ENCODE results near the gene BMPER. TPM values are rescaled to one million over a fixed set of nuclear protein-coding genes. Genes with fewer than 3 reads are reported as not detected.

Gene BMPER
- total RNA-seq, 4 donors from 2014 or later = 3.1 to 33.3 (median 8.0) TPM

DNA sequence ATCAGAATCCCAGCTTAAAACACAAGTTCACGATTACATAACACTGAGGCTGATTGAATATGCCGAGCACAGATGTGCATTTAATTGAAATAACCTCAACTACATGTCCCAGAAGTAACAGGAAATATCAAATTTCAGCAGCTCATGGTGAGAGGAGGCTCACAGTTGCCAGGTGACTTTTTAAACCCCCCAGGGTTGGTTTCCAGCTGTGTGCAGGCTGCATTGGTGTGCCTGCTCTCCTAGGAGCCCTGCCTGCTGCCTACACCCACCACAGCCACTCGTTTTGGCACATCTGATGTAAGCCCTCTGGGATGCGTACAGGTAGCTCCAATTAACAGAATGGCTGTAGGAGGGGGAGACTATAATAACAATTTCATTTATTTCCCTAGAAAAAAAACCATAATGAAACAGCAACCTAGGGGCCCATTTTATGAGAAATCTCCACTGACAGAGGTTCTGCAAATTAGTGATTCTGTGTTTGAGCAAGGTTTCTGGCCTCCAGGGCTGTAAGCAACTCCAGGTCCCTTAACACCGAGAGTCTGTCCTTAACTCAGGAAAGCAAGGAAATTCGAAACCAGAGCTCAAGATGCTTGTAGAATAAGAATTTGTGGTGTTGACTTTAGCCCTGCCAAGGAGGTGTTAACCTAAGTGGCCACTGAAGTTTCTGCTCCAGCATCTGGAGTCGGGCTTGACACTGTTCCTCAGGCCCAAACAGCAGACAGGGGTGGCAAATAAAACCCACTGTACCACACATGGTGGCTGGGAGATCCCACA is 161.9 kb downstream of the BMPER start:
- 57 to 68% methylated on average over 7 of the region's 7 CpGs for WGBS, 2 donors
- no peak for DNase-seq (ENCODE audit: low spot score in 2 of 2)

GRCh38 chr7:34069676-34070075 is 164.3 kb downstream of the BMPER start:
- WGBS, 2 donors = 58 to 61% methylated on average over 2 of the region's 2 CpGs
- no peaks in the 10 kb centered on the region for H3K27me3 ChIP-seq

More for the DNA sequence above, 161.9 kb downstream of the BMPER start:
- H3K9me3 ChIP-seq = no peaks in the 10 kb centered on the region
- H3K36me3 ChIP-seq = no peaks in the 10 kb centered on the region
- H3K27ac ChIP-seq = no peak overlapping the region
- H3K4me3 ChIP-seq = no peak overlapping the region
- H3K4me1 ChIP-seq = peaks cover 0 to 30% (median 0%) of the 10 kb centered on the region in 4 donors
- H3K27me3 ChIP-seq = no peaks in the 10 kb centered on the region
- TF ChIP-seq EP300 (IDR thresholded peaks at IDR 0.05) = no peak
- TF ChIP-seq CTCF (IDR thresholded peaks at IDR 0.05) = no peak
- TF ChIP-seq POLR2A (IDR thresholded peaks at IDR 0.05) = no peak

DNA sequence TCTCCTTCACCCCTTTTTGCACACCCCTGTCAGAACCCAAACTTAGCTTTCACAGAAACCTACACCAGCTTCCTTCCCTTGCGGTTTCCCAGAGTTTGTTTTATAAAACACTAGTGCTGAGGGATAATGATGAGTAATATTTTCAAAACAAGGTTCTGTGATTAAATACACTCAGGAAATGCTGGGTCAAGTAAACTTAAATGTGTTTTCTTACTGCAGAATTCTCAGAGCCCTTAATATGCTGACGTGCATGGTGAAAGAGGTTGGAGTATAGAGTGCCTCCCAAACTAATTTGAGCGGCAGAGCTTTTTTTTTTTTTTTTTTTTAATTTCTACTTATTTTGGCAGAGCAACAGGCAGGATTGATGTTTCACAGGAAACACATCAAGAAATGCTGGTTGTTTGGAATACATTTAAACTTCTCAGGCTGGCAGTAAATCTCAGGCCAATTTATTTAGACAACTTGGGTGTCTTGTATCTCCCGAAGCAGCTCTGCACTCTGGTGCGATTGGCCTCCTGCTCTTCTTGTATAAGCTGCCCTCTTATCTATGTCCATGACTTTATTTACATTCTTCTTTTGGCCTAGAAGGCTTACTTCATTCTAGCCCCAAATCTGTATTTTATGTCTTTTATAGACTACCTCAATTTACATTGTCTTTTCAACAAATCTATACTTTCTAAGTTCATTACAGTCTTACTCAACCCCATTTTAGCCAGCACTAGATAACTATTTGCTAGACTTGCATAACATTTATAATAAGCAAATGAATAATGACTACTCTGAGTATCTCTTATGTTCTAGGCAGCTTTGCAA is 165.4 kb downstream of the BMPER start:
- no peak overlapping the region for H3K4me3 ChIP-seq
- TF ChIP-seq CTCF (IDR thresholded peaks at IDR 0.05) (no peak), EP300 (IDR thresholded peaks at IDR 0.05) (no peak), POLR2A (IDR thresholded peaks at IDR 0.05) (no peak)
- no peaks in the 10 kb centered on the region for H3K27me3 ChIP-seq
- no peaks in the 10 kb centered on the region for H3K9me3 ChIP-seq
- WGBS, 2 donors = 49 to 53% methylated on average over 5 of the region's 5 CpGs
- H3K36me3 ChIP-seq = no peaks in the 10 kb centered on the region
- H3K4me1 ChIP-seq = peaks cover 0 to 19% (median 0%) of the 10 kb centered on the region in 4 donors
- no peak overlapping the region for H3K27ac ChIP-seq
- DNase-seq (ENCODE audit: low spot score in 2 of 2) = no peak

More at GRCh38 chr7:34069676-34070075, 164.3 kb downstream of the BMPER start:
- TF ChIP-seq POLR2A (IDR thresholded peaks at IDR 0.05) = no peak
- no peak overlapping the region for H3K27ac ChIP-seq
- no peaks in the 10 kb centered on the region for H3K36me3 ChIP-seq
- DNase-seq (ENCODE audit: low spot score in 2 of 2) = no peak
- no peak overlapping the region for H3K4me3 ChIP-seq
- H3K9me3 ChIP-seq = no peaks in the 10 kb centered on the region
- H3K4me1 ChIP-seq = peaks cover 0 to 27% (median 0%) of the 10 kb centered on the region in 4 donors

DNA sequence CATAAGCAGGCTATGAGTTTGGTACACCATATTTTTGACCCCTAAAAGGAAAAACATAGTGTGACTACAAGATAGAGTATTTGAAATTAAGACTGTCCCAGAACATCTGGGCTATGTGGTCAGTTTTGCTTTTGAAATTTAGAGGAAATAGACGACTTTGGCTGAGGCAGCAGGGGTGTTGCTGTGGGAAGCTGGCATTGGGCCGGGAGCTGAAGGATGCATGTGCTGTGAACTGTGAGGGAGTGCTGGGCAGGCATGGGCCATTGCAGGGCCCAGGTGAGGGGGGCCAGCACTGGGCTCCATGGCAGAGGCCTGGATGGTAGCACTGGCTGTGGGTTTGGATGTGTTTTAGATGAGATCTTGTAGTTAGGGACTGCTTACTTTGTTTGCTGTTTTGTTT is 168.3 kb downstream of the BMPER start:
- TF ChIP-seq EP300 (IDR thresholded peaks at IDR 0.05) = no peak
- TF ChIP-seq POLR2A (IDR thresholded peaks at IDR 0.05) = no peak
- TF ChIP-seq CTCF (IDR thresholded peaks at IDR 0.05) = no peak
- H3K9me3 ChIP-seq = no peaks in the 10 kb centered on the region
- no peaks in the 10 kb centered on the region for H3K27me3 ChIP-seq
- peaks cover 0 to 9% (median 0%) of the 10 kb centered on the region in 4 donors for H3K4me1 ChIP-seq
- no peak overlapping the region for H3K27ac ChIP-seq
- WGBS, 2 donors = 50 to 58% methylated on average over 2 of the region's 2 CpGs
- H3K36me3 ChIP-seq = no peaks in the 10 kb centered on the region
- peak in 1 of 2 donors; percentile 22 for DNase-seq (ENCODE audit: low spot score in 2 of 2)
- no peak overlapping the region for H3K4me3 ChIP-seq

GRCh38 chr7:34074421-34074820 is 169.1 kb downstream of the BMPER start:
- 75 to 79% methylated on average over 7 of the region's 7 CpGs for WGBS, 2 donors
- Histone ChIP-seq H3K4me1 (peaks cover 0 to 9% (median 0%) of the 10 kb centered on the region in 4 donors), H3K9me3 (no peaks in the 10 kb centered on the region), H3K27ac (no peak overlapping the region), H3K27me3 (no peaks in the 10 kb centered on the region), H3K4me3 (no peak overlapping the region), H3K36me3 (no peaks in the 10 kb centered on the region)
- DNase-seq (ENCODE audit: low spot score in 2 of 2) = no peak
- no peak for TF ChIP-seq POLR2A (IDR thresholded peaks at IDR 0.05)
- TF ChIP-seq EP300 (IDR thresholded peaks at IDR 0.05) = no peak
- no peak for TF ChIP-seq CTCF (IDR thresholded peaks at IDR 0.05)

All from tibial nerve (tissue), 4 donors.